CD4-positive, alpha-beta T cell treated with Interferon gamma for 1 hour (primary cell): ENCODE measurements around the gene HRH3.

Experiments
- DNase-seq: peaks from one replicate; pipeline ENCODE4 v3.0.0-alpha.2; 2020

The HRH3 gene

GRCh38 chr20:62243906-62244515 is 23.9 kb upstream of the HRH3 start:
- DNase-seq: no peak

DNA sequence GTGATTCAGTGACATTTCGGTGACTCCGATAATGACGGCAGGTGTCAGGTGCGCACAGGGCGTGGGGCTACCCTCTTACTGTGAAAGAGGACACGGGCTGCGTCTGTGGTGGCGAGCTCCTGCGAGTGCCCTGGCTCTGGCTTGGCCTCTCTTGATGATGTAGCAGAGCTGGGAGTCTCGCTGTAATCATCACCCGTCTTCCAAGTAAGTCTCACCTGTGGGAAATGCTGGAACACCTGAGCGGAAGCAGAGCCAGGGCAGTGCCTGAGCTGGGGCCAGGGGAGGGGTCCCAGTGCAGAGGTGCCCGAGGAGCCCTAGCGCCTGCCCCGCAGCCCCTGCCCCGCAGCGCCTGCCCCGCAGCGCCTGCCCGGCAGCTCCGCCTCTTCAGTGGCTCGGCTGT is 23.0 kb upstream of the HRH3 start:
- no peak for DNase-seq

GRCh38 chr20:62242176-62242575 is 22.1 kb upstream of the HRH3 start:
- no peak for DNase-seq

- DNase-seq: no peak
These were observed 21.4 kb upstream of the HRH3 start for GRCh38 chr20:62241506-62241905.

DNA sequence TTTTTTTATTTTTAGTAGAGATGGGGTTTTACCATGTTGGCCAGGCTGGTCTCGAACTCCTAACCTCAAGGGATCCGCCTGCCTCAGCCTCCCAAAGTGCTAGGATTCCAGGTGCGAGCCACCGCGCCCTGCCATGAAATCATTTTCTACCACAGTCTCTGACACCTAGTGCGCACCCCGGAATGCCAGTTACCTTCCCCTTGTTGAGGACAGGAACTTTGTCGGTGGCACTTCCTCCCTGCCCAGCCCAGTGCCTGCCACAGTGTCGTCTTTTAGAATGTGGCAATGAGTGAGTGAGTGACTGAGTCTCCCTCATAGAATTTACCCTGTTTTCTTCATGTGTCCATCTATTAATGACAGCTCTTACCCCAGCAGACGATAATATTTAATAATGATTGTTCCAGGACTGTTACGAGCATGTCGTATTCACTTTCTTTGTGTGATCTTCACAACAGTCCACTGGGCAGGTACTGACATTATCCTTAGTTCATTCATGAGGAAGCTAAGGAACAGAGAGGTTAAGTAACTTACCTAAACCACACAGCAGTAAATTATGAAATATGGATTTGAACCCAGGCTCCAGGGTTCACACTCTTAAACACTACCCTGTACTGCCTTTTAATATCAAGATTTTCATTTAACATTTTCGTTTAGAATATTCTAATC is 20.1 kb upstream of the HRH3 start:
- DNase-seq: peak; percentile 10

DNA sequence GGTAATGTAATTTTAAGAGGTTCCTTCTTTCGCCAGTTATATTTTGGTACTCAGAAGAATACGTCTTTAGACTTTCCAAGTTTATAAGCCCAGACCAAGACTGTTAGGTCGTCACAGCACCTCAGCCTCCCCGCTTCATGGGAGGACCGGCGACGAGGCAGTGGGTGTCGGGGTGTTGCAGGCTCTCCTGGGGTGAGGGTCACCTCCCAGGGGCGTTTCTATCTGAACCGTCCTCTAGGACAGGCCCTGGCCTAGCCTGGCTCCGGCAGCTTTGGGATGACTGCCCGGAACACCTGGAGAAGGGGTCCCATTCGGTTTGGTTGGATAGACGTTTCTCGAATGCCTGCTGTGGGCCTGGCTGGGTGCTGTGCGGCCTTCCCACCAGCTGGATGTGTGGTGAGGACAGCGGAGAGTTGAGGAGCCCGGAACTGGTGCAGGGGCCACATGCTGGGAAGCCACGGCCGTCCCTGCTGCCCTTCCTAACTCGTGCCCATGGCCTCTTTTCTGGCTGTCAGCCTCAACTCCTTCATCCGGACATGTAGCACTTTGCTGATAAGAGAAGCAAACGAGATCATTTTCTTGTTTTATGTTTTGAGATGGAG is 19.3 kb upstream of the HRH3 start:
- no peak for DNase-seq

DNA sequence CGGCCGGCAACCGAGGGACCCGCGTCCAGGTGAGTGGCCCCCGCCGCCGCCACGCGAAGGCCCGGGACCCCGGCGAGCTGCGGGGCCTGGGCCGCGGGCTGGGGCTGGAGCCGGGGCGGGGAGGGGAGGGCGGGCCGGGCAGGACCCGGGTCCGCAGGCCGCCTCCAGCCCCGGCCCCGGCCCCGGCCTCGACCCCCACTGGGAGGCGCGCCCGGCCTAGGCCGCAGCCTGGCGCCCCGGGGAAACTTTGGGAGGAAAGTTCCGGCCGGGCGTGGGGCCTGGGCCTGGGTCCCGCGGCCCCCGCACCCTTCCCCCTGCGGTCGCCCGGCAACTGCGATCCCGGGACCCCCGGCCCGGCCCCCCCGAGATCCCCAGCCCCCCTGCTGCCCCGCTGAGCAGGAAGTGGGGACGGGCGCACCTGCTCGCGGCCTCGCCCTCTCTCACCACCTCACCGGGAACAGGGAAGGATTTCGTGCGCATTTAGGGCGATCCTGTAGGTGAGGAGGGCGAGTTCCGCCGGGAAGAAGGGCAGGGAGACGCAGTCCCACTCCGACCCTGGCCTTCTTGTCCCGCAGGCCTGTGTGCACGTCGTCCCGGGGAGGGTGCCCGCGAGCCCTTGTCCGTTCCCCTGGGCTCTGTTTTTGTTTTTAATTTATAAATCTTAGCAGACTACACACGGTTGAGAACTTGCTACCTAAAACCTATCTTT is 18.6 kb upstream of the HRH3 start:
- DNase-seq: no peak

DNA sequence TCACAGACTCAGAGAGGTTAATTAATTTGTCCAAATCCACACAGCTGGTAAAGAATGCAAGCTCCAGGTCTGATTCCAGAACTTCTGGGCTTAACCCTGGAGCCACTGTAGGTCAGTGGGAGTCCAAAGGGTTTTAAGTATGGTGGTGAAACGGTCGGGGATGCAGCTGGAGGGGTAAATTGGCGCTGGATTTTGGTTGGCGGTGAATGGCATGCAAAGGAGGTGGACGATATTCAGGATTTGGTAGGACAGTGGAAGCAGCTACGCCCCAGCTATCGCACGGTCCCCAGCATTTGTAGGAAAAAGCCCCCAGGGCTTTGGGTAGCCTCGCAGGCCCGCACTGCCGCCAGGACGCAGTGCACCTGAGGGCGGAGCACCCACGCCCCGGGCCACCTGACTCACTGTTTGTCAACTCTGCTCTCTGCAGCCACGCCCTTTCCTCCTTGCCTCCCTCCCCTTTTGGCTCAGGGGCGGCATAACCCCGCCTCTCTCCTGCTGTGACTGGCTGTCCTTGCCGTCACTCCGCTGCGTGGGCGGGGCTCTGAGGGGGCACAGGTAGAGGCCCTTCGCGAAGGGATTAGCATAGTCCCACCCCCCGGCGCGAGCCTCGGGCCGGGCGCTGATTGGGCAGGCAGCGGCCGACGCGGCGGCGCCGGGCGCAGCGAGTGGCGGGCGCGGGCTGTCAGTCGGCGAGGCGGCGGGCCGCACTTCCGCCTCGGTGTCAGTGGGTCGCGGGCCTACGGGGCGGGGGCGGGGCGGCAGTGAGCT is 17.9 kb upstream of the HRH3 start, which contains the start of gene OSBPL2:
OSBPL2 (plus strand) TSS at position 721 of the 768 bp plus-strand sequence. CDS start 17,664 bp downstream, outside the sequence.
- peak; percentile 100 for DNase-seq

- no peak for DNase-seq
These were observed 17.4 kb upstream of the HRH3 start for GRCh38 chr20:62237514-62237800.

- no peak for DNase-seq
These were observed 16.9 kb upstream of the HRH3 start for GRCh38 chr20:62236766-62237513.

DNA sequence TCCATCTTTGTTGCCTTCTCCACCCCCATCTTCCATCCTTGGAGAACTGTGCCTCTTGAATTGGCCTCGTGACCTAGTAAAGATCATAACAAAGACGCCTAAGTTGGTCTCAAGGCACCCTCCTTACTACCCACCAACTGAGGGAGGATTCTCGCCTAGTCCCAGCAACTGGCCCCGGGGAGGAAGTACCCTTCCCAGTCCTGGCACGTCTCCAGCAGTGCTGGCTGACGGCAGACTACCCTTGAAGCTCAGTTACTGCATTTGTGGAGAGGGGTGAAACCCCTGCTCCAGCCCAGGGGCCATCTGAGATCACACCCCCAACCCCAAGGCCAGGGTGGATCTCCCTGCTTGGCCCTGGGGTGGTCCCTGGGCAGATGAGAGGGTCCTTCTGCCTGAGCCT is 16.1 kb upstream of the HRH3 start:
- no peak for DNase-seq

- no peak for DNase-seq
These were observed 15.7 kb upstream of the HRH3 start for GRCh38 chr20:62235777-62236157.

DNA sequence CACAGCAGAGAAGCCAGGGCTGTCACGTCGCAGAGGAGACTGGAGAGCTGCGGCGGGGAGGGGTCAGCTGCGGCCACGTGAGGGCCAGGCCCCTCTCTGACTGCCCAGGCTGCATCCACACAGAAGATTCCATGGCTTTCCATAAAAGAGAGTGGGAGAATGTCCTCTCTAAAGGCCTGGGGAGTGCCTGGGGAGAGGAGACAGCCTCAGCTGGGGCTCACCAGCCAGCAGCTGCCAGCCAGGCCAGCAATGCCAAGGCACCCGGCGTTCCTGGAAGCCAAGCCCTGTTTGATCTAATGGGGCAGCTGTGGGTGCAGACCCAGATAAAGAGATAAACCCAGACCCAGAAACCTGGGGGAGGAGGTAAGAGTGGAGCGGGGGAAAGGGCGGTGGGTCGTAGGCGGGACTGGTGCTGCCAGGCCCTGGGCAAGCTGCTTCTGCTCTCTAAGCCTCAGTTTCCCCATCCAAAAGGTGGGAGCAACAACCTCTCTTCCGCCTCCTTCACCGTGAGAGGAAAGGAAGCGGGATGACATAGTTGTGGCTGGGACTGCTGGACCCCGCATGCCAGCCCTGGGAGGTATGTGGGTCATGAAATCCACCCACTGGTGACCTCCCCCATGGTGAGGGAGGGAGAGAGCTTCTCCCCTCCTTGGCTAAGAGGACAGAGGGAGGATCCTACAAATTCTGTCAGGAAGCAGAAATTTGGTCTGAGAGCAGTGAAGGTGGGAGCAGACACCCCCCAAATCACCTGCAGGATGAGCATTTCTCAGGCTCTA is 15.1 kb upstream of the HRH3 start:
- DNase-seq: no peak

DNA sequence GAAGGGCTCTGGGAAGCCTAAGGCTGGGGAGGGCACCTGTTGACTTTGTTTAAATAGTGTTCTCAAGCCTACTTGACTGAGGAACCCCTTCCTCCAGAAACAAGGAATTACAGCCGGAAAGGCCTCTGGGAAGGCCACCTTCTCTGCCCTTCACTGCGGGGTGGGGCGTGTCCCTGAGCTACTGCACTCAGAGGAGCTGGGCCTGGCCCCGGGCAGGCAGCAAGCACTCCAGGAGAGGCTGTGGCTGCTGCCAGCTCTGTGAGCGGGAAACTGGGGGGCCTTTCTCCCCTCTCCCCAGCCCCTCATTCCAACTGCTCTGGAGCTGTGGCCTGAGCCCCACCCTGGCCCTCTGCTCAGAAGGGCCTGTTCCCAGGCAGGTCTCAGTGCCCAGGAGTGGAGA is 14.3 kb upstream of the HRH3 start:
- no peak for DNase-seq

DNA sequence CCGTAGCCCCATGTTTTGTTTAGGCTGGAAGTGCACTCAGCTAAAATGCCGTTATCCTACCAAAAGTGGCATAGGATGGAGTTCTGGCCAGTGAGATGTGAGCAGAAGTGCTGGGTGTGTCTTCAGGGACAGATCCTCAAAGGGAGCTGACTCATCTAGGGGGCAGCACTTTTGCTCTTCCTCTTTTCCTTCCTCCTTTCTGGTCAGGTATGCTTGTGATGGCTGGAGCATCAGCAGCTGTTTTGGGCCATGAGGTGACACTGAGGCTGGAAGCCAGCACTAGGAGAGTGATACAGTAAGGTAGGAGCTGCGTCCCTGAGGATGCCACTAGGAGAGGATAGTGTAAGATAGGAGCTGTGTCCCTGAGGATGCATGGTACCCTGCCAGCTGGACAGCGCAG is 13.6 kb upstream of the HRH3 start:
- no peak for DNase-seq

- DNase-seq: no peak
These were observed 12.9 kb upstream of the HRH3 start for GRCh38 chr20:62232770-62233645.

DNA sequence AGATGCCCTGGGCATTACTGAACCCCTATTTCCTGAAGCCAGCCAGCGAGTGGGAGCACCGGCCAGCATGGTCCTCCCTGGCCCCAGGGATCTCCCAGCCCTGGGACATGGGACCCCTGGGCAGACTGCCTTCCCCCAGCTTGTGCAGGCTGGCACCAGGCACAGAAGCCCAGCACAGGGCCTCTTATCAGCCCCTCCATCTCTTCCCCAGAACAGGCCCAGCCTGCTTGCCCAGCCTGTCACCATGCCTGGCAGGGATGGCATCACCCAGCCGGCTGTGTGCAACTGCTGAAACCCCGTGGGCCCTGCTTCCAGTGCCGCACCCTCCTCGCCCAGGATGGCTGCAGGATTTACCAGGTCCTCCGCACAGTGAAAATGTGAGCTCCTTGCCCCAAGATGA is 12.1 kb upstream of the HRH3 start:
- no peak for DNase-seq

- no peak for DNase-seq
These were observed 11.2 kb upstream of the HRH3 start for GRCh38 chr20:62231292-62231691.

GRCh38 chr20:62230696-62231095 is 10.6 kb upstream of the HRH3 start:
- DNase-seq: no peak

DNA sequence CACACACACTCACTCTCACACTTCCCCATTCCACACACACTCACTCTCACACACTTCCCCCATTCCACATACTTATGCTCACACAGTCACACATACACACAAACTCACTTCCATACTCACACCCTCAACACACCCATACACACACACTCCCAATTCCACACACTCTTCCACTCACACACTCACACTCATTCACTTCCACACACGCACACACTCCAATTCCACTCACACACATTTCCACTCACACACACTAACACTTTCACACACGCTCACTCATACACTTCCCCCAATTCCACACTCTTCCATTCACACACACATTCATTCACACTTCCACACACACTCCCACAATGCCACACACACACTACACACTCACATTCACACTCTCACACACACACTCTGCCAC is 10.2 kb upstream of the HRH3 start:
- DNase-seq: no peak

GRCh38 chr20:62229667-62230066 is 9.6 kb upstream of the HRH3 start:
- DNase-seq: no peak
